ENCODE results near the gene CCDC124. TPM values are rescaled to one million over a fixed set of nuclear protein-coding genes. Genes with fewer than 3 reads are reported as not detected.

CCDC124 gene
- polyA plus RNA-seq, 3 donors, result 29.7 to 66.3 (median 29.7) TPM

GRCh38 chr19:17963936-17964691 lies 31.3 kb downstream of the CCDC124 start:
- no peak overlapping the region for H3K4me2 ChIP-seq (replicated peaks; ENCODE audit: extremely low read depth, low read length, poor library complexity, severe bottlenecking)
- no peak for TF ChIP-seq CTCF (IDR thresholded peaks at IDR 0.05)
- peaks cover 37 to 66% (median 46%) of the 10 kb centered on the region in 3 donors for H3K27me3 Mint-ChIP-seq (ENCODE audit: low read depth in 3 of 3)
- intact Hi-C loops (cut with micrococcal nuclease), result no loop called here
- H3K9me3 Mint-ChIP-seq, result peaks cover 0 to 17% (median 6%) of the 10 kb centered on the region in 7 donors
- H3K27ac ChIP-seq (ENCODE audit: low read depth in 1 of 2, low read length in 2 of 2), result no peak overlapping the region
- no peak overlapping the region for H3K27ac Mint-ChIP-seq
- H3K4me1 Mint-ChIP-seq, result peaks cover 4% of the 10 kb centered on the region
- H3K4me3 Mint-ChIP-seq, result no peak overlapping the region
- H3K36me3 ChIP-seq (replicated peaks in 1 of 2; ENCODE audit: control insufficient read depth in 1 of 2, insufficient read depth in 2 of 2, low read length in 2 of 2), result no peaks in the 10 kb centered on the region
- peaks cover 2 to 6% of the 10 kb centered on the region in 2 donors for H3K36me3 Mint-ChIP-seq
- no peak overlapping the region for H3K9ac ChIP-seq (ENCODE audit: insufficient read depth, low read length, poor library complexity, severe bottlenecking)
- H3K79me2 ChIP-seq (ENCODE audit: insufficient read depth, low read length), result no peaks in the 10 kb centered on the region
- H2AFZ ChIP-seq (ENCODE audit: insufficient read depth, low read depth, low read length, poor library complexity, severe bottlenecking), result no peak overlapping the region
- peaks cover 0 to 17% of the 10 kb centered on the region in 2 donors for H3K9me3 ChIP-seq (replicated peaks in 1 of 2; ENCODE audit: control insufficient read depth in 1 of 2, insufficient read depth in 1 of 2, low read length in 2 of 2)
- 95% methylated on average over 9 of the region's 13 CpGs for WGBS (ENCODE audit: insufficient coverage)
- H3K4me3 ChIP-seq (replicated peaks in 1 of 3; ENCODE audit: low read depth in 2 of 3, low read length in 3 of 3), result no peak overlapping the region
- no peak for DNase-seq
- H3K27me3 ChIP-seq (ENCODE audit: control insufficient read depth in 2 of 2, insufficient read depth in 2 of 2, low read length in 2 of 2), result peaks cover 16 to 38% of the 10 kb centered on the region in 2 donors
- H3K4me1 ChIP-seq (ENCODE audit: control insufficient read depth in 1 of 2, insufficient read depth in 2 of 2, low read length in 2 of 2), result no peaks in the 10 kb centered on the region
- no peaks in the 10 kb centered on the region for H4K20me1 ChIP-seq (ENCODE audit: insufficient read depth, low read length)

- Mint-ChIP-seq H3K36me3 (peaks cover 2 to 6% of the 10 kb centered on the region in 2 donors), H3K4me1 (peaks cover 4% of the 10 kb centered on the region), H3K27me3 (ENCODE audit: low read depth in 3 of 3) (peaks cover 39 to 62% (median 43%) of the 10 kb centered on the region in 3 donors), H3K9me3 (peaks cover 0 to 17% (median 6%) of the 10 kb centered on the region in 7 donors), H3K4me3 (peak overlapping the region in 1 of 2 donors; percentile 83), H3K27ac (no peak overlapping the region)
- Histone ChIP-seq H3K9ac (ENCODE audit: insufficient read depth, low read length, poor library complexity, severe bottlenecking) (no peak overlapping the region), H3K79me2 (ENCODE audit: insufficient read depth, low read length) (no peaks in the 10 kb centered on the region), H3K27ac (ENCODE audit: low read depth in 1 of 2, low read length in 2 of 2) (no peak overlapping the region), H3K9me3 (replicated peaks in 1 of 2; ENCODE audit: control insufficient read depth in 1 of 2, insufficient read depth in 1 of 2, low read length in 2 of 2) (peaks cover 0 to 17% of the 10 kb centered on the region in 2 donors), H3K4me1 (ENCODE audit: control insufficient read depth in 1 of 2, insufficient read depth in 2 of 2, low read length in 2 of 2) (no peaks in the 10 kb centered on the region), H3K27me3 (ENCODE audit: control insufficient read depth in 2 of 2, insufficient read depth in 2 of 2, low read length in 2 of 2) (peaks cover 16 to 39% of the 10 kb centered on the region in 2 donors), H3K4me2 (replicated peaks; ENCODE audit: extremely low read depth, low read length, poor library complexity, severe bottlenecking) (no peak overlapping the region), H3K36me3 (replicated peaks in 1 of 2; ENCODE audit: control insufficient read depth in 1 of 2, insufficient read depth in 2 of 2, low read length in 2 of 2) (no peaks in the 10 kb centered on the region), H2AFZ (ENCODE audit: insufficient read depth, low read depth, low read length, poor library complexity, severe bottlenecking) (no peak overlapping the region), H4K20me1 (ENCODE audit: insufficient read depth, low read length) (no peaks in the 10 kb centered on the region), H3K4me3 (replicated peaks in 1 of 3; ENCODE audit: low read depth in 2 of 3, low read length in 3 of 3) (no peak overlapping the region)
- no peak for TF ChIP-seq CTCF (IDR thresholded peaks at IDR 0.05)
- DNase-seq, result no peak
- WGBS (ENCODE audit: insufficient coverage), result 94% methylated on average over 7 of the region's 11 CpGs
- intact Hi-C loops (cut with micrococcal nuclease), result no loop called here
Measured at GRCh38 chr19:17965370-17966128, 32.7 kb downstream of the CCDC124 start.

Data from CD14-positive monocyte (primary cell).